HG02588 (cell line): ENCODE data around the gene TMEM179.
"Not testable (repeated sequence)": the region's sequence is repeated elsewhere in the genome, so short reads cannot be mapped to it uniquely, and the experiment has no call there.

Experiments
- ATAC-seq: cut with Tn5 transposase; IDR thresholded peaks from one replicate; pipeline ENCODE4 v1.9.1; 2021; ENCODE audit warnings: mild to moderate bottlenecking, moderate library complexity; ENCODE audit not compliant: unreplicated experiment

Gene TMEM179

GRCh38 chr14:104604458-104605449, at the start of gene TMEM179:
Gene TMEM179, minus strand, starts transcription at chr14:104604772. Its CDS starts 31 bp downstream, at chr14:104604741.
- no peak for ATAC-seq

GRCh38 chr14:104654119-104654518, 49.5 kb upstream of the TMEM179 start:
- ATAC-seq: no peak

- not testable (repeated sequence) for ATAC-seq
Observed at GRCh38 chr14:104653130-104653920, 48.8 kb upstream of the TMEM179 start.

- ATAC-seq: no peak
Observed at GRCh38 chr14:104652386-104652785, 47.8 kb upstream of the TMEM179 start.

GRCh38 chr14:104651876-104652260, 47.3 kb upstream of the TMEM179 start:
- ATAC-seq: no peak

GRCh38 chr14:104650981-104651875, 46.7 kb upstream of the TMEM179 start:
- no peak for ATAC-seq

- no peak for ATAC-seq
Observed at GRCh38 chr14:104650057-104650980, 45.7 kb upstream of the TMEM179 start.

GRCh38 chr14:104647467-104648043, 43.0 kb upstream of the TMEM179 start:
- ATAC-seq: no peak

- no peak for ATAC-seq
Observed at GRCh38 chr14:104644656-104645378, 40.2 kb upstream of the TMEM179 start.

- no peak for ATAC-seq
Observed at GRCh38 chr14:104644091-104644635, 39.6 kb upstream of the TMEM179 start.

GRCh38 chr14:104643306-104643705, 38.7 kb upstream of the TMEM179 start:
- no peak for ATAC-seq

- no peak for ATAC-seq
Observed at GRCh38 chr14:104642540-104642868, 37.9 kb upstream of the TMEM179 start.

GRCh38 chr14:104641753-104642539, 37.4 kb upstream of the TMEM179 start:
- ATAC-seq: no peak

- no peak for ATAC-seq
Observed at GRCh38 chr14:104640681-104641080, 36.1 kb upstream of the TMEM179 start.

- ATAC-seq: no peak
Observed at GRCh38 chr14:104639885-104640548, 35.4 kb upstream of the TMEM179 start.

GRCh38 chr14:104639471-104639870, 34.9 kb upstream of the TMEM179 start:
- no peak for ATAC-seq

GRCh38 chr14:104638927-104639450, 34.4 kb upstream of the TMEM179 start:
- ATAC-seq: no peak
